MM.1S (cell line): ENCODE data around the gene SLC35F3.

Source experiments
- CTCF ChIP-seq: fragments of 300-600 bp; sonication (generic); IDR thresholded peaks from 2 replicates; pipeline ENCODE4 v1.5.1; 2016; ENCODE audit warnings: antibody characterized with exemption, low read length, mixed read lengths
- EZH2 ChIP-seq: fragments of 300-600 bp; sonication (generic); optimal IDR thresholded peaks from 2 replicates; pipeline ENCODE3; 2017; ENCODE audit warnings: low read depth, mild to moderate bottlenecking, antibody characterized with exemption, low read length, mixed read lengths
- EZH2phosphoT487 ChIP-seq: fragments of 300-600 bp; sonication (generic); IDR thresholded peaks from 2 replicates; pipeline ENCODE4 v1.6.1; 2018; ENCODE audit warnings: antibody characterized with exemption, low read length

DNA sequence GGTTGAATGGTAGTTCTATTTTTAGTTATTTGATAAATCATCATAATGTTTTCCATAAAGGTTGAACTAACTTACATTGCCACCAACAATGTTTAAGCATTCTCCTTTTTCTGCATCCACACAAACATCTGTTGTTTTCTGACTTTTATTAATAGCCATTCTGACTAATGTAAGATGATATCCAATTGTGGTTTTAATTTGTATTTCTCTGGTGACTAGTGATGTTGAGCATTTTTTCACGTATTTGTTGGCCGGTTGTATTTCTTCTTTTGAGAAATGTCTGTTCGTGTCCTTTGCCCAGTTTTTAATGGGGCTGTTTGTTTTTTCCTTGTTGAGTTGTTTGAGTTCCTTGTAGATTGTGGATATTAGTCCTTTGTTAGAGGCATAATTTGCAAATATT is 24.6 kb upstream of the SLC35F3 start:
- no peak for TF ChIP-seq CTCF
- no peak for TF ChIP-seq EZH2
- TF ChIP-seq EZH2phosphoT487 = no peak
